HG03354 (cell line): ENCODE results near the gene THAP10.
"Not testable (repeated sequence)": the region's sequence is repeated elsewhere in the genome, so short reads cannot be mapped to it uniquely, and the experiment has no call there.

Experiments
- ATAC-seq: cut with Tn5 transposase; IDR thresholded peaks from one replicate; pipeline ENCODE4 v1.9.1; 2021; ENCODE audit warnings: mild to moderate bottlenecking; ENCODE audit not compliant: unreplicated experiment, poor library complexity, severe bottlenecking

The THAP10 gene

DNA sequence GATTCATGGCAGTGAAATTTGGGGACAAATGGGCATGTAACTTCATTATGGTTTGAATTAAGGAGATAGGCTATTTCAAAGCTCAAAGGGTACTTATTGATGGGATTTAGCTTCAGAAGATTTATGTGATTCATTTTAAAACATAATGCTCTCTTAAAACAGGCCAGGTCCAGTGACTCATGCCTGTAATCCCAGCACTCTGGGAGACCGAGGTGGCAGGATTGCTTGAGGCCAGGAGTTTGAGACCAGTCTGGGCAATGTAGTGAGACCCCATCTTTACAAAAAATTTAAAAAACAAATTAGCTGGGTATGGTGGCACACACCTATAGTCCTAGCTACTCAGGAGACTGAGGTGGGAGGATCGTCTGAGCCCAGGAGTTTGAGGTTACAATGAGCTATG, 11.5 kb downstream of the THAP10 start:
- ATAC-seq: no peak

GRCh38 chr15:70879401-70879800, 12.8 kb downstream of the THAP10 start:
- ATAC-seq: no peak

DNA sequence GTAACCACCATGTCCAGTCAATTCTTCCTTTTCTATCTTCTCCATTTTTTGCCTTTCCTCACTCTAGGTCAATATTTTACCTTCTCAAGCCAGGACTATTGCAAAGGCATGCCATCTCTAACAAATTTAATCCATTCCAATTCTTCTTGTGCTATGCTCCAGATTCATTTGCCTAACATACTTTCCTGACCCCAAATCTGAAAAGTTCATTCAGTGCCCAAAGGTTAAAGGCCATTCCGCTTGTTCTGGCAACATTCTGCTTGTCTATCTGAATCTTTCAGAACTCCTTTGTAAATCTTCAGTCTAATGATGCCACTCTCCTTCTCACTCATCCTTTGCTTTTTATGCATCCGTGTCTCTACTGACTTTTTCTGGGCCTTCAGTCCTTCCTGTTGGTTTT, 15.6 kb downstream of the THAP10 start:
- ATAC-seq: no peak

DNA sequence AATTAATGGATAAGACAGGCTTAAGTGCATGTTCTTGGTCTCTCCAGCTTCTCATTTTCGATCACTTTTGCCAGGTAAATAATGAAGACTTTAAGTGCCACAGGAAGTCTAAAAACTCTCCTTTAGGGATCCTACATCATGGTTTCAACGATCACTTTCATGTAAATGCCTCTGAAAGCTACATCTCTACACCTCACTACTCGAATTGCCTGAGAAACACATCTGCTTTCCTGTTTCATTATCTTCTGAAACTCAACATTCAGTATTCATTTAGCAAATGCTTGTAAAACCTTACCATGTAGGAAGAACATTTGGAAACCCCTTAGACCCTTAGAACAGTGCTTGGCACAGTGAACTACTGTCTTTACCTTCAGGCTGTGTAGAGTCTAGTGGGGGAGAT, 16.2 kb downstream of the THAP10 start:
- no peak for ATAC-seq

GRCh38 chr15:70875001-70875782, 17.0 kb downstream of the THAP10 start:
- ATAC-seq: no peak

- ATAC-seq: no peak
Observed at GRCh38 chr15:70873232-70874054, 18.8 kb downstream of the THAP10 start.

- not testable (repeated sequence) for ATAC-seq
Observed at GRCh38 chr15:70871490-70871889, 20.7 kb downstream of the THAP10 start.

DNA sequence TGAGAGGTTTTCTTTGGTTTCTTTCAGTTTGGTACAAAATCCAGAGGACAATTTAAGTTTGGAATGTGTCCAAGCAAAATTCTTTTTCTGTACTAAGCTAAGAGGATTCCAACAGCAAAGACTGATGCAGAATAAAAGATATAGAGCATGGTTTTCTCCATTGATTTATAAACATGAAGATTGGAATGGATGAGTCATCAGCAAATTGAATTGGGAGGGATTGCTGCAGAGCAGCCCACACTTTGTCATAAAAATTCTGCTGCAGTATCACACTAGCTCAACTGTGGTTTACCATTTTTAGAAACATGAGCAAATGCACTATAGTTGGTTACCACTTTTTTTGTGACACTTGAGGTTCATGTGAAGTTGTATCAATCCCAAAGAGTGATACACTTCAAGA, 22.2 kb downstream of the THAP10 start:
- no peak for ATAC-seq

- no peak for ATAC-seq
Observed at GRCh38 chr15:70869346-70869745, 22.9 kb downstream of the THAP10 start.

- ATAC-seq: no peak
Observed at GRCh38 chr15:70867911-70868467, 24.2 kb downstream of the THAP10 start.

DNA sequence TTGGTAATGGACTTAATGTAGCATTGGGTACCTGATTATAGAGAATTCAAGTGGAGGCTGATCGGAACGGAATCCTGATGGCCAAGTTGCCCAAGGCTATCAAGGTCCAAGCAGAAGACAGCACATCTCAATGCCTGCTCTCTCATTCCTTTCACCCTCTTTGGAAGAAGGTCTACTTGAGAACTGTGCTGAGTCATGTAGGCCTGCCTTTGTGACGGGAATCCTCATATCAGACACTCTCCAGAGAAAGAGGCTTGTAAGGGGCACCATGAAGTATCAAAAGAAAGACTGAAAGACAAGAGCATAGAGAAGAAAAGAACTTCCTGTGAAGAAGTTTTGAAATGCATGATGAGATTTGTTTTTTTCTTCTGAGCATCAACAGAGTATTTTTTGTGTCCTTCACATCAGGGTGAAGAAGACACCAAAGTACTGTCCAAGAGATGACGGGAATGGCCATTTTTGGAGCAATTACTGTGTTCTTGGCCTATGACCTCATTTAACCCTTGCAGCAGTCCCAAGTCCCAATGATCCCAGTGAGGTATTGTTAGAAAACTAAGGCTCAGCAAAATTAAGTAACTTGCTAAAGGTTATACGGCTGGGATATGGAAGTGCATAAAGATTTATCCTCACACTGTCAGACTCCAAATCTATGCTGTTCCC, 25.1 kb downstream of the THAP10 start:
- no peak for ATAC-seq

GRCh38 chr15:70863450-70864218, 28.6 kb downstream of the THAP10 start:
- no peak for ATAC-seq

DNA sequence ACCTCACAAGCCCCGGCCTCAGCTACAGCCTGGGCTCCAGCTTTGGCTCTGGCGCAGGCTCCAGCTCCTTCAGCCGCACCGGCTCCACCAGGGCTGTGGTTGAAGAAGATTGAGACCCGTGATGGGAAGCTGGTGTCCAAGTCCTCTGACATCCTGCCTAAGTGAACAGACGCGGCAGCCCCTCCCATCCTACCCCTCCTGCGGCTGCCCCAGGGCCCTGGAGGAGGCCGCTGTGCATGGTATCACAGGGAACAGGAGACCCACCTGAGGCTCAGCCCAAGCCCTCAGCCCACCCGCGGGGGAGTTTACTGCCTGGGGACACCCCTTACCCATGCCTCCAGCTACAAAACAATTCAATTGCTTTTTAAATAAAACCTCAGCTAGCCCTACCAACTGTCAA, 32.2 kb downstream of the THAP10 start:
- ATAC-seq: no peak

GRCh38 chr15:70859322-70859908, 32.8 kb downstream of the THAP10 start:
- ATAC-seq: no peak

- not testable (repeated sequence) for ATAC-seq
Observed at GRCh38 chr15:70858614-70859321, 33.5 kb downstream of the THAP10 start.

DNA sequence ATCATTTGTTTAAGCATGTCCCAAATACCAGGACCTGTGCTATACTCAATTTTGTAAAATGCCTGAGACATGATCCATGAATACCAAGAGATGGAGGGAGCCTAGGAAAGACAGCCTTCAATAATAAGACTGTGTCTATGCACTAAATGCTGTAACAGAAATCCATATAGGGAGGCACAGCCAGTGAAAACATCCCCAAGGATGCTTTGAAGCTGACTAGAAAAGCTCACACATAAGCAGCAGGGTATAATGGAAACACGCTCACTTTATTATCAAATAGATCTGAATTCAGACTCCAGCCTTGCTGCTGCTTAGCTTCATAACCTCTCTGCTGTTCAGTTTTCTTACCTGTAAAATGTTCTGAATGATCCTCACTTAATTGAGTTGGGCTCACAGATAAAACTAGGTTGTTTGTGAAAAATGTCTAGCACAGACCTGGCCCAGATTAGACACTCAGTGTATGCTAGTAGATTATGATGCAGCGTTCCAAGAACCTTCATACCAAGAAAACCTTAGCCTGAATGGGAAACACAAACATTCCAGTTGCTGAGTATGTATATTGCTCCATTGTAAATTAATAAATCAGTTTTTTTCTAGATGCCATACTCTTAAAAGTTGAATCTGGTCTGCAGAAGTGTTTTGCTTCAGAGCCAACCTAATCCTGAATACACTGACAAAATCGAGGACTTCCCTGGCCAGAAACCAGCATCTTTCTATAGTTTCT, 34.5 kb downstream of the THAP10 start:
- no peak for ATAC-seq

DNA sequence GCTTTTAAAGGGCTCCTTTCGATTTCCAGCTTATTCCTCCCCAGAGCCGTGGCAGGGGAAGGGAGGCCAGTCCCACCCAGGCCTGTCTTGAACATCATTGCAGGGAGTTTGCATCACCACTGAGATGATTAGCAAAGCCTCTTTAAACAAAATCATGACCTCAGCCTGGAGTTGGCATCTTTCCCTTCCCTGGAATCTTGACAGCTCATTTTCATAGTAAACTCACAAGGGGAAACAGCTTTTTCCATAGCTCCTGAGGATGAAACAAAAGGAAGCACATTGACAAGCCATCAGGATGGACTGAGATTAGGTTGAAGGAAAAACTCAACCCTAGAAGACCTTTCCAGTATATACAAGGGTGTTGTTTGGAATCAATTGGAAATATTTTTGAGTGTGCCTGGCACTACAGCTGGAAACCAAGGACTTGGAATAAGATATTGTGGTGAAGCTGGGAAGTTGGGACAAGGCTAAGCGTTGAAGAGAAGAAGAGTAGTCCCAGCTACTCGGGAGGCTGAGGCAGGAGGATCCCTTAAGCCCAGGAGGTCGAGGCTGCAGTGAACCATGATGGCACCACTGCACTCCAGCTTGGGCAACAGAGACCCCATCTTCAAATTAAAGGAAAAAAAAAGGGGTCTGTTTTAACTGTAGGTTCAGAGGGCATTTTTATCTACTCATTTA, 35.2 kb downstream of the THAP10 start:
- ATAC-seq: no peak
